CD4-positive, alpha-beta T cell treated with Interleukin-17A for 4 hours (primary cell): ENCODE measurements around the gene ATPAF1.

Experiments used
- DNase-seq: peaks from one replicate; pipeline ENCODE4 v3.0.0-alpha.2; 2020; ENCODE audit warnings: mixed read lengths

Gene ATPAF1

GRCh38 chr1:46582972-46583371 lies 85.2 kb downstream of the ATPAF1 start:
- DNase-seq, result no peak
